Hepatocyte (in vitro differentiated cells): ENCODE data around the gene RAN.

Experiments used
- CTCF ChIP-seq: fragments of 200-600 bp; sonication (generic); IDR thresholded peaks from 2 replicates; pipeline ENCODE4 v1.5.1; 2016; ENCODE audit warnings: antibody characterized with exemption, mild to moderate bottlenecking; ENCODE audit not compliant: poor library complexity
- EZH2phosphoT487 ChIP-seq: fragments of 200-600 bp; sonication (generic); IDR thresholded peaks from one replicate; pipeline ENCODE4 v1.6.1; 2018; ENCODE audit warnings: antibody characterized with exemption, mild to moderate bottlenecking, low read depth, moderate library complexity; ENCODE audit not compliant: unreplicated experiment, severe bottlenecking

DNA sequence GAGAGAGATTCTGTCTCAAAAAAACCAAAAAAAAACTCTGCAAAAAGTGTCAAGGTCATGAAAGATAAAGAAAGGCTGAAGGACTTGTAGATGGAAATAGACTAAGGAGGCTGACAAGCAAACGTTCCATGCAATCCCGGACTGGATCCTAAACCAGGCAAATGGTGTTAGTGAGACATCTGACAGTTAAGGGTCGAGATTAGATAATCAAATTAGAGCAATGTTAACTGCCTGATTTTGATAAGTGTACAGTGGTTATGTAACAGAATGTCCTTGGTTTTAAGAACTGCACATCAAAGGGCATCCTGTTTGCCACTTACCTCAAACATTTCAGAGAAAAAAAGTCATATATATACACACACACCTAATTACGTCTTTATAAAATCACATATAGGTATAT, 3.5 kb upstream of the RAN start:
- no peak for TF ChIP-seq CTCF
- no peak for TF ChIP-seq EZH2phosphoT487
